ENCODE measurements around the gene POLK.

DNA sequence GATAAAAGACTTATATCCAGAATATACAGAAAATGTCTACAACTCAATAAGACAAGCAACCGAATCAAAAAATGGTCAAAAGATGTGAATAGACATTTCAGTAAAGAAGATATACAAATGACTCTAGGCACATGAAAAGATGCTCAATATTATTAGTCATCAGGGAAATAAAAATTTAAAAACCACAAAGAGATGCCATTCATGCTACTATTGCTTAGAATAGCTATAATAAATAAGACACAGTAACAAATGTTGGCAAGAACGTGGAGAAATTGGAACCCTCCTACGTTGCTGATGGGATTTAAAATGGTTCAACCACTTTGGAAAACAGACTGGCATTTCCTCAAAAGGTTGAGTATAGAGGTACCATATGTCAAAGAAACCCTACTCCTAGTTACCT lies 39.8 kb downstream of the POLK start:
- TF ChIP-seq, protein P1, sequence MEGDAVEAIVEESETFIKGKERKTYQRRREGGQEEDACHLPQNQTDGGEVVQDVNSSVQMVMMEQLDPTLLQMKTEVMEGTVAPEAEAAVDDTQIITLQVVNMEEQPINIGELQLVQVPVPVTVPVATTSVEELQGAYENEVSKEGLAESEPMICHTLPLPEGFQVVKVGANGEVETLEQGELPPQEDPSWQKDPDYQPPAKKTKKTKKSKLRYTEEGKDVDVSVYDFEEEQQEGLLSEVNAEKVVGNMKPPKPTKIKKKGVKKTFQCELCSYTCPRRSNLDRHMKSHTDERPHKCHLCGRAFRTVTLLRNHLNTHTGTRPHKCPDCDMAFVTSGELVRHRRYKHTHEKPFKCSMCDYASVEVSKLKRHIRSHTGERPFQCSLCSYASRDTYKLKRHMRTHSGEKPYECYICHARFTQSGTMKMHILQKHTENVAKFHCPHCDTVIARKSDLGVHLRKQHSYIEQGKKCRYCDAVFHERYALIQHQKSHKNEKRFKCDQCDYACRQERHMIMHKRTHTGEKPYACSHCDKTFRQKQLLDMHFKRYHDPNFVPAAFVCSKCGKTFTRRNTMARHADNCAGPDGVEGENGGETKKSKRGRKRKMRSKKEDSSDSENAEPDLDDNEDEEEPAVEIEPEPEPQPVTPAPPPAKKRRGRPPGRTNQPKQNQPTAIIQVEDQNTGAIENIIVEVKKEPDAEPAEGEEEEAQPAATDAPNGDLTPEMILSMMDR (IDR thresholded peaks at IDR 0.05; ENCODE audit: low read depth, low read length, missing input control), result no peak
- TF ChIP-seq TAF1 (conservative IDR thresholded peaks at IDR 0.05) (no peak), HNF4G (IDR thresholded peaks at IDR 0.05) (no peak), HNF4A (conservative IDR thresholded peaks at IDR 0.05) (no peak), GABPA (IDR thresholded peaks at IDR 0.05 in 1 of 2, conservative IDR thresholded peaks at IDR 0.05 in 1 of 2) (no peak), RAD21 (IDR thresholded peaks at IDR 0.05) (no peak), FOXA1 (IDR thresholded peaks at IDR 0.05) (no peak), SP1 (IDR thresholded peaks at IDR 0.05) (no peak), YY1 (IDR thresholded peaks at IDR 0.05) (no peak), EGR1 (IDR thresholded peaks at IDR 0.05; ENCODE audit: low read depth in 2 of 2) (no peak), JUND (IDR thresholded peaks at IDR 0.05) (no peak)
- TF ChIP-seq, protein P2, sequence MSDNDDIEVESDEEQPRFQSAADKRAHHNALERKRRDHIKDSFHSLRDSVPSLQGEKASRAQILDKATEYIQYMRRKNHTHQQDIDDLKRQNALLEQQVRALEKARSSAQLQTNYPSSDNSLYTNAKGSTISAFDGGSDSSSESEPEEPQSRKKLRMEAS (IDR thresholded peaks at IDR 0.05), result no peak
- TF ChIP-seq, protein P3, sequence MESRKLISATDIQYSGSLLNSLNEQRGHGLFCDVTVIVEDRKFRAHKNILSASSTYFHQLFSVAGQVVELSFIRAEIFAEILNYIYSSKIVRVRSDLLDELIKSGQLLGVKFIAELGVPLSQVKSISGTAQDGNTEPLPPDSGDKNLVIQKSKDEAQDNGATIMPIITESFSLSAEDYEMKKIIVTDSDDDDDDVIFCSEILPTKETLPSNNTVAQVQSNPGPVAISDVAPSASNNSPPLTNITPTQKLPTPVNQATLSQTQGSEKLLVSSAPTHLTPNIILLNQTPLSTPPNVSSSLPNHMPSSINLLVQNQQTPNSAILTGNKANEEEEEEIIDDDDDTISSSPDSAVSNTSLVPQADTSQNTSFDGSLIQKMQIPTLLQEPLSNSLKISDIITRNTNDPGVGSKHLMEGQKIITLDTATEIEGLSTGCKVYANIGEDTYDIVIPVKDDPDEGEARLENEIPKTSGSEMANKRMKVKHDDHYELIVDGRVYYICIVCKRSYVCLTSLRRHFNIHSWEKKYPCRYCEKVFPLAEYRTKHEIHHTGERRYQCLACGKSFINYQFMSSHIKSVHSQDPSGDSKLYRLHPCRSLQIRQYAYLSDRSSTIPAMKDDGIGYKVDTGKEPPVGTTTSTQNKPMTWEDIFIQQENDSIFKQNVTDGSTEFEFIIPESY (IDR thresholded peaks at IDR 0.05), result no peak
